SK-N-SH treated with all-trans-retinoic acid at 6 μM for 48 hours (cell line): ENCODE results near the gene XRCC3.

ENCODE experiments used
- BACH2 ChIP-seq: fragments of 250-450 bp; sonication (Bioruptor Pico); IDR thresholded peaks from 2 replicates; pipeline ENCODE4 v1.9.0; 2021; ENCODE audit warnings: mild to moderate bottlenecking, borderline replicate concordance
- CSDC2 ChIP-seq: fragments of 250-450 bp; sonication (Bioruptor Pico); IDR thresholded peaks from 2 replicates; pipeline ENCODE4 v1.5.0; 2020; ENCODE audit warnings: mild to moderate bottlenecking, moderate library complexity
- CSRNP3 ChIP-seq: fragments of 250-450 bp; sonication (Bioruptor Pico); IDR thresholded peaks from 2 replicates; pipeline ENCODE4 v1.5.1; 2021; ENCODE audit warnings: mild to moderate bottlenecking, moderate library complexity
- GLIS3 ChIP-seq: fragments of 250-450 bp; sonication (Bioruptor Pico); IDR thresholded peaks from 2 replicates; pipeline ENCODE4 v1.5.0; 2020; ENCODE audit warnings: mild to moderate bottlenecking, moderate library complexity
- PATZ1 ChIP-seq: fragments of 250-450 bp; sonication (Bioruptor Pico); IDR thresholded peaks from 2 replicates; pipeline ENCODE4 v1.8.0; 2020; ENCODE audit warnings: mild to moderate bottlenecking, moderate library complexity, borderline replicate concordance
- POU6F1 ChIP-seq: fragments of 250-450 bp; sonication (Bioruptor Pico); IDR thresholded peaks from 2 replicates; pipeline ENCODE4 v1.8.0; 2021; ENCODE audit warnings: low read depth, mild to moderate bottlenecking, moderate library complexity, borderline replicate concordance
- PPARA ChIP-seq: fragments of 250-450 bp; sonication (Bioruptor Pico); IDR thresholded peaks from 2 replicates; pipeline ENCODE4 v1.5.0; 2020; ENCODE audit warnings: mild to moderate bottlenecking, borderline replicate concordance
- RARB ChIP-seq: fragments of 250-450 bp; sonication (Bioruptor Pico); IDR thresholded peaks from 2 replicates; pipeline ENCODE4 v1.8.0; 2021; ENCODE audit warnings: mild to moderate bottlenecking, moderate library complexity
- TSHZ2 ChIP-seq: fragments of 250-450 bp; sonication (Bioruptor Pico); IDR thresholded peaks from 2 replicates; pipeline ENCODE4 v1.5.0; 2020; ENCODE audit warnings: mild to moderate bottlenecking, moderate library complexity
- ZFP3 ChIP-seq: fragments of 250-450 bp; sonication (Bioruptor Pico); IDR thresholded peaks from 2 replicates; pipeline ENCODE4 v1.5.0; 2020; ENCODE audit warnings: mild to moderate bottlenecking, moderate library complexity
- ZFP30 ChIP-seq: fragments of 450-650 bp; formaldehyde crosslinking; IDR thresholded peaks from 2 replicates; pipeline ENCODE4 v1.5.0; 2022; ENCODE audit warnings: mild to moderate bottlenecking, moderate library complexity
- ZNF70 ChIP-seq: fragments of 450-650 bp; formaldehyde crosslinking; IDR thresholded peaks from 2 replicates; pipeline ENCODE4 v1.5.0; 2020; ENCODE audit warnings: mild to moderate bottlenecking, moderate library complexity

- TF ChIP-seq RARB (CRISPR knock-in tag) (no peak), ZNF70 (CRISPR knock-in tag) (no peak), POU6F1 (CRISPR knock-in tag) (no peak), PATZ1 (no peak), TSHZ2 (CRISPR knock-in tag) (no peak), ZFP3 (CRISPR knock-in tag) (no peak), CSRNP3 (no peak), CSDC2 (CRISPR knock-in tag) (no peak), BACH2 (CRISPR knock-in tag) (no peak), GLIS3 (CRISPR knock-in tag) (no peak), PPARA (CRISPR knock-in tag) (no peak), ZFP30 (CRISPR knock-in tag) (no peak)
Measured at GRCh38 chr14:103719751-103720150, 4.5 kb upstream of the XRCC3 start.
